ENCODE data around the gene RPLP1.
A peak's percentile ranks its signal among the peaks of the same experiment; 100 is the strongest.

RPLP1 gene

GRCh38 chr15:69472046-69472445 is 19.4 kb downstream of the RPLP1 start:
- no peak for DNase-seq

GRCh38 chr15:69472562-69472961 is 19.9 kb downstream of the RPLP1 start:
- no peak for DNase-seq

GRCh38 chr15:69474291-69474690 is 21.7 kb downstream of the RPLP1 start:
- DNase-seq = no peak

- no peak for DNase-seq
Observed at GRCh38 chr15:69474846-69475455, 22.3 kb downstream of the RPLP1 start.

- DNase-seq = peak; percentile 71 to 75
Observed at GRCh38 chr15:69475769-69476358, 23.2 kb downstream of the RPLP1 start.

- DNase-seq = no peak
Observed at GRCh38 chr15:69476704-69477473, 24.3 kb downstream of the RPLP1 start.

- peak; percentile 32 to 39 for DNase-seq
Observed at GRCh38 chr15:69478259-69478781, 25.7 kb downstream of the RPLP1 start.

- DNase-seq = no peak
Observed at GRCh38 chr15:69479081-69479480, 26.5 kb downstream of the RPLP1 start.

GRCh38 chr15:69479971-69480370 is 27.4 kb downstream of the RPLP1 start:
- DNase-seq = no peak

- no peak for DNase-seq
Observed at GRCh38 chr15:69480932-69481331, 28.3 kb downstream of the RPLP1 start.

GRCh38 chr15:69482686-69483256 is 30.2 kb downstream of the RPLP1 start:
- no peak for DNase-seq

- no peak for DNase-seq
Observed at GRCh38 chr15:69484837-69485236, 32.2 kb downstream of the RPLP1 start.

- no peak for DNase-seq
Observed at GRCh38 chr15:69486481-69487110, 34.0 kb downstream of the RPLP1 start.

GRCh38 chr15:69489073-69489571 is 36.5 kb downstream of the RPLP1 start:
- no peak for DNase-seq

GRCh38 chr15:69490356-69491037 is 37.9 kb downstream of the RPLP1 start:
- no peak for DNase-seq

- no peak for DNase-seq
Observed at GRCh38 chr15:69491038-69491505, 38.5 kb downstream of the RPLP1 start.

GRCh38 chr15:69493406-69493805 is 40.8 kb downstream of the RPLP1 start:
- no peak for DNase-seq

GRCh38 chr15:69496001-69496400 is 43.4 kb downstream of the RPLP1 start:
- no peak for DNase-seq

- no peak for DNase-seq
Observed at GRCh38 chr15:69497076-69497475, 44.5 kb downstream of the RPLP1 start.

- DNase-seq = no peak
Observed at GRCh38 chr15:69497667-69498066, 45.0 kb downstream of the RPLP1 start.

- no peak for DNase-seq
Observed at GRCh38 chr15:69498282-69498681, 45.7 kb downstream of the RPLP1 start.

- DNase-seq = no peak
Observed at GRCh38 chr15:69498987-69499386, 46.4 kb downstream of the RPLP1 start.
